SK-N-SH (cell line): ENCODE measurements around the gene TCTN1.

Experiments used
- EP300 ChIP-seq, 2 experiments: IDR thresholded peaks; 2 replicates each; pipeline versions ENCODE4 v1.4.0 to v1.6.1; 2012; ENCODE audit warnings: borderline replicate concordance in 1 of 2, low read depth in 1 of 2, low read length in 1 of 2
- GATA2 ChIP-seq: sonication (generic); formaldehyde crosslinking; IDR thresholded peaks from 2 replicates; pipeline ENCODE4 v1.5.0; 2020; ENCODE audit warnings: mild to moderate bottlenecking, missing genetic modification reagents
- MAX ChIP-seq: IDR thresholded peaks from 2 replicates; pipeline ENCODE4 v1.4.0; 2012; ENCODE audit warnings: low read depth
- POLR2AphosphoS5 ChIP-seq: IDR thresholded peaks from 2 replicates; pipeline ENCODE4 v1.6.1; 2012; ENCODE audit warnings: low read depth, low read length
- RAD21 ChIP-seq: IDR thresholded peaks from 2 replicates; pipeline ENCODE4 v1.6.1; 2012; ENCODE audit warnings: mild to moderate bottlenecking, low read length
- USF1 ChIP-seq: IDR thresholded peaks from 2 replicates; pipeline ENCODE4 v1.4.0; 2012; ENCODE audit warnings: low read depth, borderline replicate concordance
- YY1 ChIP-seq: IDR thresholded peaks from 2 replicates; pipeline ENCODE4 v1.4.0; 2012; ENCODE audit warnings: low read depth, mild to moderate bottlenecking
- TF ChIP-seq, protein P1 (sequence below): fragments of 200-600 bp; sonication (generic); IDR thresholded peaks from 2 replicates; pipeline ENCODE4 v1.6.1; 2017; ENCODE audit warnings: antibody characterized with exemption, mild to moderate bottlenecking, moderate library complexity
- TF ChIP-seq, protein P2 (sequence below): IDR thresholded peaks from 2 replicates; pipeline ENCODE4 v1.6.1; 2012; ENCODE audit warnings: mild to moderate bottlenecking, low read depth, low read length, moderate library complexity
- TF ChIP-seq, protein P3 (sequence below): fragments of 150-350 bp; IDR thresholded peaks from 2 replicates; pipeline ENCODE4 v1.6.1; 2017; ENCODE audit warnings: antibody characterized with exemption, low read length, low read depth, borderline replicate concordance

GRCh38 chr12:110613771-110614684, at the start of gene TCTN1:
- TF ChIP-seq, protein P1, sequence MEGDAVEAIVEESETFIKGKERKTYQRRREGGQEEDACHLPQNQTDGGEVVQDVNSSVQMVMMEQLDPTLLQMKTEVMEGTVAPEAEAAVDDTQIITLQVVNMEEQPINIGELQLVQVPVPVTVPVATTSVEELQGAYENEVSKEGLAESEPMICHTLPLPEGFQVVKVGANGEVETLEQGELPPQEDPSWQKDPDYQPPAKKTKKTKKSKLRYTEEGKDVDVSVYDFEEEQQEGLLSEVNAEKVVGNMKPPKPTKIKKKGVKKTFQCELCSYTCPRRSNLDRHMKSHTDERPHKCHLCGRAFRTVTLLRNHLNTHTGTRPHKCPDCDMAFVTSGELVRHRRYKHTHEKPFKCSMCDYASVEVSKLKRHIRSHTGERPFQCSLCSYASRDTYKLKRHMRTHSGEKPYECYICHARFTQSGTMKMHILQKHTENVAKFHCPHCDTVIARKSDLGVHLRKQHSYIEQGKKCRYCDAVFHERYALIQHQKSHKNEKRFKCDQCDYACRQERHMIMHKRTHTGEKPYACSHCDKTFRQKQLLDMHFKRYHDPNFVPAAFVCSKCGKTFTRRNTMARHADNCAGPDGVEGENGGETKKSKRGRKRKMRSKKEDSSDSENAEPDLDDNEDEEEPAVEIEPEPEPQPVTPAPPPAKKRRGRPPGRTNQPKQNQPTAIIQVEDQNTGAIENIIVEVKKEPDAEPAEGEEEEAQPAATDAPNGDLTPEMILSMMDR, result no peak
- TF ChIP-seq YY1 (no peak), POLR2AphosphoS5 (peak; percentile 91), RAD21 (no peak), MAX (peak; percentile 69), GATA2 (CRISPR knock-in tag) (no peak), USF1 (no peak), EP300 (IDR thresholded peaks at IDR 0.05; ENCODE audit: borderline replicate concordance in 1 of 2, low read depth in 1 of 2, low read length in 1 of 2) (peak in 1 of 2 experiments; percentile 46; a peak in 2 of 4 replicates)
- TF ChIP-seq, protein P2, sequence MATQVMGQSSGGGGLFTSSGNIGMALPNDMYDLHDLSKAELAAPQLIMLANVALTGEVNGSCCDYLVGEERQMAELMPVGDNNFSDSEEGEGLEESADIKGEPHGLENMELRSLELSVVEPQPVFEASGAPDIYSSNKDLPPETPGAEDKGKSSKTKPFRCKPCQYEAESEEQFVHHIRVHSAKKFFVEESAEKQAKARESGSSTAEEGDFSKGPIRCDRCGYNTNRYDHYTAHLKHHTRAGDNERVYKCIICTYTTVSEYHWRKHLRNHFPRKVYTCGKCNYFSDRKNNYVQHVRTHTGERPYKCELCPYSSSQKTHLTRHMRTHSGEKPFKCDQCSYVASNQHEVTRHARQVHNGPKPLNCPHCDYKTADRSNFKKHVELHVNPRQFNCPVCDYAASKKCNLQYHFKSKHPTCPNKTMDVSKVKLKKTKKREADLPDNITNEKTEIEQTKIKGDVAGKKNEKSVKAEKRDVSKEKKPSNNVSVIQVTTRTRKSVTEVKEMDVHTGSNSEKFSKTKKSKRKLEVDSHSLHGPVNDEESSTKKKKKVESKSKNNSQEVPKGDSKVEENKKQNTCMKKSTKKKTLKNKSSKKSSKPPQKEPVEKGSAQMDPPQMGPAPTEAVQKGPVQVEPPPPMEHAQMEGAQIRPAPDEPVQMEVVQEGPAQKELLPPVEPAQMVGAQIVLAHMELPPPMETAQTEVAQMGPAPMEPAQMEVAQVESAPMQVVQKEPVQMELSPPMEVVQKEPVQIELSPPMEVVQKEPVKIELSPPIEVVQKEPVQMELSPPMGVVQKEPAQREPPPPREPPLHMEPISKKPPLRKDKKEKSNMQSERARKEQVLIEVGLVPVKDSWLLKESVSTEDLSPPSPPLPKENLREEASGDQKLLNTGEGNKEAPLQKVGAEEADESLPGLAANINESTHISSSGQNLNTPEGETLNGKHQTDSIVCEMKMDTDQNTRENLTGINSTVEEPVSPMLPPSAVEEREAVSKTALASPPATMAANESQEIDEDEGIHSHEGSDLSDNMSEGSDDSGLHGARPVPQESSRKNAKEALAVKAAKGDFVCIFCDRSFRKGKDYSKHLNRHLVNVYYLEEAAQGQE, result no peak; the same call in 1 of the 2 replicates
- TF ChIP-seq, protein P3, sequence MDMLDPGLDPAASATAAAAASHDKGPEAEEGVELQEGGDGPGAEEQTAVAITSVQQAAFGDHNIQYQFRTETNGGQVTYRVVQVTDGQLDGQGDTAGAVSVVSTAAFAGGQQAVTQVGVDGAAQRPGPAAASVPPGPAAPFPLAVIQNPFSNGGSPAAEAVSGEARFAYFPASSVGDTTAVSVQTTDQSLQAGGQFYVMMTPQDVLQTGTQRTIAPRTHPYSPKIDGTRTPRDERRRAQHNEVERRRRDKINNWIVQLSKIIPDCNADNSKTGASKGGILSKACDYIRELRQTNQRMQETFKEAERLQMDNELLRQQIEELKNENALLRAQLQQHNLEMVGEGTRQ, result no peak
